HG03378 (cell line): Measurements from ENCODE around the gene FIGN.

Experiments
- ATAC-seq: cut with Tn5 transposase; IDR thresholded peaks from one replicate; pipeline ENCODE4 v1.9.1; 2021; ENCODE audit warnings: mild to moderate bottlenecking, moderate library complexity; ENCODE audit not compliant: unreplicated experiment

Gene FIGN

DNA sequence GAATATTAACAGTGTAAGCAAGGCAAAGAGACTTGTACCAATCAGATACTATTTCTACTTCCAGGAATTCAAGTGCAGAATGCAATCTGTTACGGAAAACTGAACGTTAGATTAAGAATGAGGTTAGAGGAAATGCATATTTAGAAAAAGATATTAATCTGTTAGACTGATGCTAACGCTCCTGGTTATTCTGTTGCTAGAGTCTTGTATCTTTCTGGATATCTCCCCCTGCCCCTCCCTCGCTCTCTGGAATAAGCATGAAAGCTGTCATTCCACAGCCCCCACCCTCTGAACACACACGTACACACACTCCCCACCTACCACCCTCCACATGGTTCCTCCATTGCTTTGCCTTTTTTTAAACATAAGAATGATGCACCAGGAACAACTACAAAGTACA is 24.1 kb downstream of the FIGN start:
- no peak for ATAC-seq

- no peak for ATAC-seq
Measured at GRCh38 chr2:163711258-163711657, 24.6 kb downstream of the FIGN start.

- ATAC-seq = no peak
Measured at GRCh38 chr2:163709270-163709669, 26.5 kb downstream of the FIGN start.

DNA sequence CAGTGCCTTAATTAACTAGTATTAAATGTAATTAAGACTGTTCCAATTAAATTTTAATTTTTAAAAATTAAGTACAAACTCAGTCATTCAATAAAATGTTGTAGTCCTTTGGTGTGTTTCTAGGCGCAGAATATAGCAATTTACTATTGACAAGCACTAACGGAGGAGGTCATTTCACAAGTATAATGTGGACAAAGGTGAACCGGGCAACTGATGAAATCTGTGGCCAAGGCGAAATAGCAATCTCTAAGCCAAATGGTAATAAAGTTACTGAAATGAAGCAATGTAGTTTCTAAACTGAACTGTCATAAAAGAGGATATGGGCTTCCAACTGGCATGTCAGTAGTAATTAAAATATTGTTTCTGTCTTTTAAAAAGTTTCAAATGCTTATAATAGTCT is 27.5 kb downstream of the FIGN start:
- no peak for ATAC-seq

GRCh38 chr2:163703386-163703785 is 32.4 kb downstream of the FIGN start:
- peak; percentile 61 for ATAC-seq

DNA sequence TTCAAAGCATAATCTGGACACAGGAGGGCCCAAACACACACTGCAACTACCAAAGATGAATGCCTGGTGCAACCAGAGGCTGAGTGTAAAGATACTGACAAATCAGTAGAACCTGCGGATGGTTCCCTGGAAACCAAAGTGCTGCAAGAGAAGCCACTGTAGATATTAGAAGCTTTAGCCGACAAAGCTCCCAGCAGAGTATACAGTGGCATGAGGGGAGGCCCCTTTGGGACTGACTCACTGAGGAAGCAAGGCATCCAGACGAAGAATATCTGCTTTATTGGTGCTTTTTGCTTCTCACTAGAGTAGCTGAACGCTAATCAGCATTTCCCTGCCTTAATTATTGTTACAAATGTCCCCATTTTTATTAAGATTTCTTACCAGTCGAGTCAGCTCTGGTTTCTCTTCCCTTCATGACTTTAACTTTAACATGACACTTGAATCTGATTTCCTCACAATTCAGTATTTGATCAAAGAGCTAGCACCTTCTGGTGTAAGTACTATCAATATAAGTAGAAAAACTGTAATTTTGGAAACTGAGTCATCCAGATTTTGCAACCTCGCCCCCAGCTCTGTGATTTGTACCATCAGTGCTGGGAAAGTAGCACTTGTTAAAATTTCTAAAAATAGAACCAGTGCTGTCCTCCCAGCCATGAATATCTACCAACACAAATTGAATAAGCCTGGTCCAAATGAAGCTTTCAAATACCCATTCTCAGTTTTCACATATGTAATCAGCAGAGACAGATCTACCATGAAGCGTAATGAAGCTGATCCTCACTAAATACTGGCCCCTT is 34.2 kb downstream of the FIGN start:
- ATAC-seq = no peak

DNA sequence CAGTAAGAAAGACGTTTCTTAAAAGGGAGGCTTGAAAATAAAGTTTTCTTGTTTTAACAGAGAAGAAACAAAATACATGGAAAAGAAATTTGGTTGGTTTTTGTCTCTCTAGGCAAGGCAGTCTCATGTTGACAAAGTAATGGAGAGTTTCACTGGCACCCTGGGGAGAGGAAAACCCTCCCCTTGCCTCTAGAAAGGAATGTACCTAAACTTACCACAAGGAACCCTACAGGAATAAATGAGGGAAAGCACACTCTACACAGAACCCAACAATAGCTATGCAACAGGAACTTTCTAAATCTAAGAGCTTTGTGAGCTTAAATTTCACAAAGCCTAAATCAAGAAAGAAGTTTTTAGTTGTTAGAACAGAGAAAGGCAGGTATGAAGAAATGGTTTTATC is 37.0 kb downstream of the FIGN start:
- ATAC-seq = no peak

DNA sequence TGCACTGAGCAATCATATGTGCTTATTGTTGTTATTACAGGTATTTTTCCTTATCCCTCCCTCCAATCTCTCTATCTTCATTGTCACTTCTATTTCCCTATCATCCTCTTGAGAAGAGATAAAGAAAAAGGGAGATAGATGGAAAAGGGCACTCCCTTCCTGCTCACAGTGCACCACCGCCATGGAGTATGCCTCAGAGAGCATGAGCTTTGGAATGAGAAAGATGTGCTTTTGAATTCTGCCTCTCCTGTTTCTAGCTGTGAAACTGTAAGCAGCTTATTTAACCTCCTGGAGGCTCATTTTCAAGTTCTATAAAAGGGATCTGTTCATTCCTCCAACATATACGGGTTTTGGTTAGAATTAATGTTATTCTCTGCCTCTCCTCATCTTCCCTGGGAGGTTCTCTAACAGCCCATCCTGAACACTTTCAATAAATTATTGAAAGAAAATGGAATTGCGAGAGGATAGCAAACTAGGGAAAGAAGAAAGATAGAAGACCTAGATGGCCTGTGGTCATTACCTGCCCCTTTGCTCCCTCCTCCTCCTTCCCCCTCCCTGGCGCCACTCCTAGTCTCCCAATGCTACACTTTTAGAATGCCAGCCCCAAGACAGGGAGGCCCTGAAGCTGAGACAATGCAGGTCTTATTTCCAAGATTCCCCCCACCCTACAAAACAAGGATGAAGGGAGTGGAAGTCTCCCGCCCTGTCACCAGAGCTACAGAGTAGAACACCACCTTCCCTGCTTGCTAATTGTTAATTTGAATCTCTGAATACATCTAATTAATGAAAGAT is 37.8 kb downstream of the FIGN start:
- no peak for ATAC-seq

GRCh38 chr2:163697429-163697828 is 38.4 kb downstream of the FIGN start:
- ATAC-seq = no peak

- no peak for ATAC-seq
Measured at GRCh38 chr2:163693484-163693883, 42.3 kb downstream of the FIGN start.

DNA sequence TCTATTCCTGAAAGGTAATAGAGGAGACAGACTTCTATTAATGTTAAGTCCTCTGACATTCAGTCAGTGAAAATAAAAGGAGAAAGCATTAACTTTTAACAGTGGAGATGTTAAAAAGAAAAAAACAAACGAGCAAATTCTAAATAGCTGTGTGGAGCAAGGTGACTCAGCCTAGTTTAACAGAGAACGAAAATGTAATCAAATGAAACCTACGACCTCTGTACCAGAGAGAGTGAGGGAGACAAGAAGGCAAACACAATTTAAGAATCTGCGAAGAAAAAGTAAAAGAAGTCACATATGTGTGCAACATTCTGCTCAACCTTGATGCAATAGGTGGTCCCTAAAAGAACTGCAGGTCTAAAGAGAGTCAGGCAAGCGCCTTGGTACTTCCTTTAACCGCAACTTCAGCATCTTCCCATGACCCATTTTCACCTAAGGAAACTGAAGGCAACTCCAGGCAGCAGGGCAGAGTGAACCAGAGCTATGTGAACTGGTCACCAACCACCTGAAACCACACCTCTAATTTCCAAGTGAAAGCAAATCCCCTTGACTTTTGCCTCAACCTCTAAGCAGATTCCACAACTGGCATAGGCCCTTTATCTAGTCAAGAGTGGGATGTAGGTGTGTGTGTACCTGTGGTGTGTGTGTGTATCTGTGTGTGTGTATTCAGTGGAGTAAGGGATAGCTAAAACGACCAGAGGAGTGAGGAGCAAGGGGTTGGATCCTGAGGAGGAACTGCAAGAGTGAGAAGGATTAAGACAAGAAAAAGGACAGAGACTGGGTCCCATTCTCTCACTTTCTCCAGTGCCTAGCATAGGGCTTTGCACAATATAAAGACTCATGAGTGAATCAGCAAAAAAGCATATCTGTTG is 43.0 kb downstream of the FIGN start:
- no peak for ATAC-seq

- ATAC-seq = no peak
Measured at GRCh38 chr2:163692081-163692480, 43.7 kb downstream of the FIGN start.

DNA sequence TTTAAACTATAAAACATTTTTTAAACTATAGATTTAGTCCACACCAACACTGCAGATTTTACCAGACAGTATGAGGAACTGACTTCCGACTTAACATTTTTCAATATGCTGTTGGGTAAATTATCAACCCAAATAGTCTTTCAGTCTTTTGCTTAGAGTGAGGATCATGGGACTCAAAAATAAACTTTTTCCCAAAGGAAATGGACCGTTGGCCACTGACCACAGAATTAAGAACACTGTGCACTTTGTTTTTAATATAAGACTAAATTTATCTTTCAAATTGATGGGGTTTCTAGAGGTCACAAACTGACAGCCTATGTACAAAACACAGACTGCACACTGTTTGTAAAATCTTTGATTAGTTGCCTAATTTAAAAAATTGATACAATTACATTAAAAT is 44.9 kb downstream of the FIGN start:
- ATAC-seq = no peak

- no peak for ATAC-seq
Measured at GRCh38 chr2:163687217-163687616, 48.6 kb downstream of the FIGN start.

GRCh38 chr2:163686289-163686688 is 49.5 kb downstream of the FIGN start:
- no peak for ATAC-seq

DNA sequence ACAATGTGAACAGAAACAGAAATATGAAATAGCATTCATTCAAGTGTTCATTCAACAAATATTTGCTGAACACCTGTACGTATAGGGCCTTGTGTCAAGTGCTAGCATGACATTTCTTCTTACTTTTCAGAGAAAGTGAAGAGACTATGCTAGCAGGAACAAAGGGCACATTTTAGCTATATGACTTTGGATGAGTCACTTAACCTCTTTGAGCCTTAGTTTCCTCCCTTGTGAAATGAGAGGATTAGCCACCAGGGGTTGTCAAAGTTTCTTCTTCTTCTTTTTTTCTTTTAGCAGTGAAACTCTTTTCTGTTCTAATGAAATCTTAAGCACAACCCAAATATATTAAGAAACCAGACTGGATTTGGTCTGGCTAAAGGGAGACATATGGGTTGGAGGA is 53.1 kb downstream of the FIGN start:
- no peak for ATAC-seq

GRCh38 chr2:163681745-163682144 is 54.1 kb downstream of the FIGN start:
- ATAC-seq = no peak

DNA sequence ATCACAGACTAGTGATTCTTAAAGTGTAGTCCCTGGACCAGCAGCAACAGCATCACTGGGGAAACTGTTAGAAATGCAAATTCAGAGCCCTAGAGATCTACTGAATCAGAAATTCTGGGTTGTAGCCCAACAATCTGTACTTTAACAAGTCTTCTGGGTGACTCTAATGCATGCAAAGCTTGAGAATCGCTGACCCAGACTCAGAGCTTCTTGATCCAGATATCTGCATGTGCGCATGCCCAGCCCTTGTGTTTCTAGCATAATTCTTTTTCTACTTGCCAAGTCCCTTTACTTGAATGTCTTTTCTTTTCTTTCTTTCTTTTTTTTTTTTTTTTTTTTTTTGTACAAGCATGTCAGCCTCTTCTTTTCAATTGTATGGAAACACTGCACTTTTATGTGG is 60.4 kb downstream of the FIGN start:
- ATAC-seq = no peak

- no peak for ATAC-seq
Measured at GRCh38 chr2:163673522-163673921, 62.3 kb downstream of the FIGN start.

DNA sequence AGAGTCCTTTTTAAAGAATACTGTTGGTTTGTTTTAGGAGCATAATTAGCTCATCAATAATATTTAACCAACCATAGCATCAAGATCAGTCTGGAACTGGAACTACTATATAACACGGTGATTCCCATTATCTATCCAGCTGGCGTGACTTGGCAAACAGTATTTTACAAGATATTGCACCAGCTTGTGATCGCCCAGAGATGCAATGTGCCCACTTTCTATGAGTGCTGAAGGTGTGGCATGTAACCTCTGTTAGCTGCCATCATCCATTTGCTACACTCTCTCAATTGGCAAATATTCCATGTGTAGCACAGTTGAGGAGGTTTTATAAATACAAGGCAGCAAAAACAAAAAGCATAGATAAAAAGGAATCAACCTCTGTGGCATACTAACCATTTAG is 64.9 kb downstream of the FIGN start:
- ATAC-seq = no peak

DNA sequence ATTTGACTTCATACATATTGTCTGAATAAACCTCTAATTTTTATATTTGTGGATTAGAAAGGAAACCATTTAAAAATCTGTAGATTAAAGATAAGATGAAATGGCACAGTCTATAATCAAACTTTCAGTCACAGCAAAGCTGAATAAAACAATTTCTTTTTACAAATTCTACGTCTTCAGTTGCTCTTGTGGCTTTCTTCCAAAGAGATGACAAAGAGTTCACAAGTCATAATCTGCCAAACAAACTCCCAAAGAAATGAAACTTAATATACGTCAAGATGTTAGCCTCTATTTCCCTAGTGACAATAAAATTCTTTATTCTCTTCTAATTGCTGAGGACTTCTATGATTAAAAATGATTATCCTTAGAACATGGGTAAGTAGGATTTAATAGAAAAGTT is 66.3 kb downstream of the FIGN start:
- ATAC-seq = no peak
